ENCODE results near the gene TRIM32.

GRCh38 chr9:116736399-116737151, 49.5 kb downstream of the TRIM32 start:
- TF ChIP-seq CTCF (IDR thresholded peaks at IDR 0.05) (no peak), POLR2AphosphoS5 (IDR thresholded peaks at IDR 0.05; ENCODE audit: insufficient read depth in 1 of 2, low read depth in 1 of 2) (no peak), POLR2A (IDR thresholded peaks at IDR 0.05) (no peak)
